Tibial nerve (tissue), 4 donors: ENCODE measurements around the gene CACNA1E. TPM values are rescaled to one million over a fixed set of nuclear protein-coding genes. Genes with fewer than 3 reads are reported as not detected.

ENCODE experiments used
- DNase-seq, 2 donors: peaks; one replicate each; pipeline ENCODE4 v3.0.0-alpha.2; 2019; ENCODE audit warnings: low spot score in 2 of 2
- H3K27ac ChIP-seq, 4 donors: fragments of 200-600 bp; sonication (generic) in 3 of 4; one replicate each; pipeline ENCODE4 v1.5.1; 2017 to 2019; ENCODE audit warnings: mild to moderate bottlenecking in 1 of 4
- H3K27me3 ChIP-seq, 2 donors: fragments of 200-600 bp; sonication (generic) in 1 of 2; one replicate each; pipeline versions ENCODE4 v1.5.1 to v1.6.0; 2017 to 2019
- H3K36me3 ChIP-seq, 3 donors: fragments of 200-600 bp; sonication (generic); one replicate each; pipeline ENCODE4 v1.5.1; 2018 to 2019
- H3K4me1 ChIP-seq, 4 donors: fragments of 200-600 bp; sonication (generic) in 3 of 4; one replicate each; pipeline ENCODE4 v1.5.1; 2017 to 2019
- H3K4me3 ChIP-seq, 4 donors: fragments of 200-600 bp; sonication (generic) in 3 of 4; one replicate each; pipeline ENCODE4 v1.5.1; 2017 to 2019; ENCODE audit warnings: mild to moderate bottlenecking in 1 of 4, moderate library complexity in 1 of 4
- H3K9me3 ChIP-seq, 4 donors: fragments of 200-600 bp; sonication (generic) in 3 of 4; one replicate each; pipeline ENCODE4 v1.5.1; 2017 to 2019
- EP300 ChIP-seq, 2 donors: sonication (generic); formaldehyde crosslinking; IDR thresholded peaks; one replicate each; pipeline ENCODE4 v1.6.1; 2017; ENCODE audit warnings: antibody characterized with exemption in 2 of 2, mild to moderate bottlenecking in 1 of 2
- POLR2A ChIP-seq, 2 donors: fragments of 450-650 bp; IDR thresholded peaks; one replicate each; pipeline ENCODE4 v1.6.1; 2017; ENCODE audit warnings: antibody characterized with exemption in 2 of 2, mild to moderate bottlenecking in 2 of 2, moderate library complexity in 2 of 2
- WGBS, 2 donors: methylation state at CpG; one replicate each; pipeline ENCODE4 v1.1.5; 2018; 5-methylcytosine and 5-hydroxymethylcytosine counted together
- total RNA-seq, 4 donors: library from RNA; depleted of rRNA; stranded (reverse); fragments of >200 nt; gene quantifications; one replicate each; pipeline ENCODE4 v1.1.0, GENCODE V29; 2016
- TF ChIP-seq, protein P1 (sequence below), 5 experiments: fragments of 200-600 bp in 3 of 5; fragments of 450-650 bp in 2 of 5; sonication (generic) in 3 of 5; IDR thresholded peaks; one replicate each; pipeline ENCODE4 v1.5.1; 2016 to 2019; ENCODE audit warnings: antibody characterized with exemption in 5 of 5, mild to moderate bottlenecking in 3 of 5, moderate library complexity in 2 of 5

Gene CACNA1E
- total RNA-seq, 4 donors from 2014 or later, result not detected

- WGBS, 2 donors, result 76 to 77% methylated on average over 3 of the region's 3 CpGs
- Histone ChIP-seq H3K36me3 (no peaks in the 10 kb centered on the region), H3K27me3 (no peaks in the 10 kb centered on the region), H3K27ac (no peak overlapping the region), H3K9me3 (peaks cover 0 to 17% (median 0%) of the 10 kb centered on the region in 4 donors), H3K4me3 (no peak overlapping the region), H3K4me1 (no peaks in the 10 kb centered on the region)
- no peak for DNase-seq
- no peak for TF ChIP-seq EP300 (IDR thresholded peaks at IDR 0.05)
- TF ChIP-seq, protein P1, sequence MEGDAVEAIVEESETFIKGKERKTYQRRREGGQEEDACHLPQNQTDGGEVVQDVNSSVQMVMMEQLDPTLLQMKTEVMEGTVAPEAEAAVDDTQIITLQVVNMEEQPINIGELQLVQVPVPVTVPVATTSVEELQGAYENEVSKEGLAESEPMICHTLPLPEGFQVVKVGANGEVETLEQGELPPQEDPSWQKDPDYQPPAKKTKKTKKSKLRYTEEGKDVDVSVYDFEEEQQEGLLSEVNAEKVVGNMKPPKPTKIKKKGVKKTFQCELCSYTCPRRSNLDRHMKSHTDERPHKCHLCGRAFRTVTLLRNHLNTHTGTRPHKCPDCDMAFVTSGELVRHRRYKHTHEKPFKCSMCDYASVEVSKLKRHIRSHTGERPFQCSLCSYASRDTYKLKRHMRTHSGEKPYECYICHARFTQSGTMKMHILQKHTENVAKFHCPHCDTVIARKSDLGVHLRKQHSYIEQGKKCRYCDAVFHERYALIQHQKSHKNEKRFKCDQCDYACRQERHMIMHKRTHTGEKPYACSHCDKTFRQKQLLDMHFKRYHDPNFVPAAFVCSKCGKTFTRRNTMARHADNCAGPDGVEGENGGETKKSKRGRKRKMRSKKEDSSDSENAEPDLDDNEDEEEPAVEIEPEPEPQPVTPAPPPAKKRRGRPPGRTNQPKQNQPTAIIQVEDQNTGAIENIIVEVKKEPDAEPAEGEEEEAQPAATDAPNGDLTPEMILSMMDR (IDR thresholded peaks at IDR 0.05), result no peak
- no peak for TF ChIP-seq POLR2A (IDR thresholded peaks at IDR 0.05)
Observed at GRCh38 chr1:181456551-181456950, 26.8 kb upstream of the CACNA1E start.

GRCh38 chr1:181458419-181458818 lies 24.9 kb upstream of the CACNA1E start:
- 73 to 75% methylated on average over 2 of the region's 2 CpGs for WGBS, 2 donors
- Histone ChIP-seq H3K36me3 (no peaks in the 10 kb centered on the region), H3K4me1 (no peaks in the 10 kb centered on the region)

DNA sequence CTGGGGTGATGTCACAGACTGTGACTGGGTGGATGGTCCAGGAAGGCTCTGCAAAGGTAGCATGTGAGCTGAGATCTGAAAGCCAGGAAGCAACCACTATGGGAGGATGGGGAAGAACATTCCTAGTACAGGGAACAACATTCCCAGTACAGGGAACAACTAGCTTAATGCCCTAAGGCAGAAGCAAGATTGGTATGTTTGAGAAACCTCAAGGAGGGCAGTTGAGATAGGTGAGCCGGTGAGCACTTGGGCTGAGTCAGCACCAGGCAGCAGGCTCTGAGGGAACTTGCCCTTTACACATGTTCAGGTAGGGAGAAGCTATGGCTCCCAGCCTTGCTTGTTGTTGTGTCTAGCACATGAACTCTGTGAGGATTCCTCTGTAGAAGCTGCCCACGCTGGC lies 24.2 kb upstream of the CACNA1E start:
- no peak for DNase-seq
- TF ChIP-seq, protein P1 (IDR thresholded peaks at IDR 0.05), result no peak
- TF ChIP-seq EP300 (IDR thresholded peaks at IDR 0.05), result no peak
- no peak for TF ChIP-seq POLR2A (IDR thresholded peaks at IDR 0.05)
- no peaks in the 10 kb centered on the region for H3K27me3 ChIP-seq
- no peaks in the 10 kb centered on the region for H3K4me1 ChIP-seq
- peaks cover 0 to 17% (median 0%) of the 10 kb centered on the region in 4 donors for H3K9me3 ChIP-seq
- H3K27ac ChIP-seq, result no peak overlapping the region
- 83 to 86% methylated on average over 2 of the region's 2 CpGs for WGBS, 2 donors
- no peak overlapping the region for H3K4me3 ChIP-seq
- H3K36me3 ChIP-seq, result no peaks in the 10 kb centered on the region

More at GRCh38 chr1:181458419-181458818, 24.9 kb upstream of the CACNA1E start:
- TF ChIP-seq, protein P1 (IDR thresholded peaks at IDR 0.05), result no peak
- TF ChIP-seq POLR2A (IDR thresholded peaks at IDR 0.05), result no peak
- TF ChIP-seq EP300 (IDR thresholded peaks at IDR 0.05), result no peak
- DNase-seq, result no peak
- Histone ChIP-seq H3K9me3 (peaks cover 0 to 17% (median 0%) of the 10 kb centered on the region in 4 donors), H3K27me3 (no peaks in the 10 kb centered on the region), H3K4me3 (no peak overlapping the region), H3K27ac (no peak overlapping the region)

DNA sequence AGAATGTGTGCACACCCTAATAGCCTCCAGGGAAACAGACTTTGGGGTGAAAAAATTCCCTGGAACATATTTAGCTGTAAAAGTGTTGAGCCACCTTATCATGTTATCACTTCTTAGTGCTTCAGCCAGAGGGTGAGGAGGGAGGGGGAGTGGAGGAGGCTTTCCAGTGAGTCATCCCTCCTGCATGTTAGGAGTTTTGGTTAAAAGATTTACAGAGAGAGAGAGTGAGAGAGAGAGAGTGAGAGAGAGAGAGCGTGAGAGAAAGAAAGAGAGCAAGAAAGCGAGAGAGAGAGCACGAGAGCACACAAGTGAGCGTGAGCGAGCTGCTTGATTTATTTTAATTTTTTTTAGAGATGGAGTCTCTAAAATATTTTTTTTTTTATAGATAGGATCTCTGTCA lies 13.5 kb upstream of the CACNA1E start:
- Histone ChIP-seq H3K9me3 (no peaks in the 10 kb centered on the region), H3K27me3 (peaks cover 0 to 5% of the 10 kb centered on the region in 2 donors), H3K36me3 (no peaks in the 10 kb centered on the region), H3K4me3 (no peak overlapping the region), H3K27ac (no peak overlapping the region), H3K4me1 (no peaks in the 10 kb centered on the region)
- DNase-seq, result no peak
- WGBS, 2 donors, result 59 to 67% methylated on average over 5 of the region's 5 CpGs
- TF ChIP-seq EP300 (IDR thresholded peaks at IDR 0.05), result no peak
- TF ChIP-seq, protein P1 (IDR thresholded peaks at IDR 0.05), result peak in 1 of 5 experiments; percentile 24

- 76 to 85% methylated on average over 4 of the region's 4 CpGs for WGBS, 2 donors
- Histone ChIP-seq H3K27me3 (no peaks in the 10 kb centered on the region), H3K4me3 (no peak overlapping the region), H3K27ac (no peak overlapping the region), H3K4me1 (no peaks in the 10 kb centered on the region), H3K36me3 (no peaks in the 10 kb centered on the region), H3K9me3 (no peaks in the 10 kb centered on the region)
- no peak for TF ChIP-seq POLR2A (IDR thresholded peaks at IDR 0.05)
- TF ChIP-seq, protein P1 (IDR thresholded peaks at IDR 0.05), result no peak
- TF ChIP-seq EP300 (IDR thresholded peaks at IDR 0.05), result no peak
- DNase-seq, result no peak
Observed at GRCh38 chr1:181475580-181475979, 7.7 kb upstream of the CACNA1E start.
